K562 (cell line): ENCODE results near the gene ABLIM1. TPM values are rescaled to one million over a fixed set of nuclear protein-coding genes. Genes with fewer than 3 reads are reported as not detected.

Experiments used
- ATAC-seq: fragments of 200-7000 bp; cut with Tn5 transposase; 3 replicates; pipeline ENCODE4 v1.9.1; 2020; ENCODE audit warnings: moderate library complexity
- BruUV-seq: library from RNA; stranded (reverse); fragments of 400-500 nt; replicated peaks from 2 replicates; lab custom pipeline; 2021; lab: Mats Ljungman, UMichigan
- CTCF ChIA-PET: fragments of 300-600 bp; formaldehyde crosslinking; extraction: SDS; loops from one replicate; lab custom pipeline; 2021; ENCODE audit warnings: low intra/inter-chr PET ratio; lab: Yijun Ruan, JAX
- POLR2A ChIA-PET: fragments of 300-600, 350-650 bp; sonication (Branson Sonifier 250); formaldehyde crosslinking; extraction: SDS; loops from one replicate; lab custom pipeline; 2021; ENCODE audit warnings: antibody characterized with exemption, inconsistent platforms; lab: Yijun Ruan, JAX
- DNase-seq, 4 experiments: peaks; one replicate each; pipeline versions ENCODE4 v3.0.0 to v3.0.0-alpha.2; 2011 to 2018; ENCODE audit warnings: low spot score in 3 of 4, mixed read lengths in 3 of 4; ENCODE audit errors: extremely low read depth in 1 of 4
- FAIRE-seq: peaks from 2 replicates; lab custom pipeline; 2011; peaks lifted over from hg19 to GRCh38; lab: Jason Lieb, UNC
- H2AFZ ChIP-seq: 2 replicates; pipeline ENCODE4 v1.6.0; 2011; ENCODE audit warnings: low read depth, low read length, control low read depth, inconsistent platforms
- H3K27ac ChIP-seq: fragments of 200-600 bp; 3 replicates; pipeline ENCODE4 v1.8.0; 2011; ENCODE audit warnings: low read depth, mild to moderate bottlenecking, control low read depth, inconsistent platforms, low read length, moderate library complexity, mixed read lengths; ENCODE audit errors: extremely low read depth
- H3K27me3 ChIP-seq, 2 experiments: fragments of 300-600 bp in 1 of 2; 2 replicates in 1 of 2; 3 replicates in 1 of 2; pipeline versions ENCODE4 v1.6.0 to v1.8.0; 2011; ENCODE audit warnings: inconsistent platforms in 2 of 2, low read length in 2 of 2, mild to moderate bottlenecking in 1 of 2, mixed read lengths in 1 of 2, moderate library complexity in 1 of 2; ENCODE audit not compliant: control insufficient read depth in 2 of 2, insufficient read depth in 2 of 2
- H3K36me3 ChIP-seq: fragments of 300-600 bp; 3 replicates; pipeline ENCODE4 v1.8.0; 2011; ENCODE audit warnings: mild to moderate bottlenecking, low read length, inconsistent platforms; ENCODE audit not compliant: control insufficient read depth, insufficient read depth
- H3K4me1 ChIP-seq, 2 experiments: fragments of 200-600 bp in 1 of 2; replicated peaks in 1 of 2; 2 replicates in 1 of 2; 3 replicates in 1 of 2; pipeline versions ENCODE4 v1.5.1 to v1.8.0; 2011; ENCODE audit warnings: inconsistent platforms in 2 of 2, low read length in 2 of 2, mild to moderate bottlenecking in 1 of 2, mixed read lengths in 1 of 2, moderate library complexity in 1 of 2; ENCODE audit not compliant: control insufficient read depth in 2 of 2, insufficient read depth in 2 of 2
- H3K4me2 ChIP-seq: 2 replicates; pipeline ENCODE4 v1.6.1; 2011; ENCODE audit warnings: low read length, control low read depth, inconsistent platforms, mixed read lengths; ENCODE audit not compliant: insufficient read depth
- H3K4me3 ChIP-seq: fragments of 200-600 bp; sonication (generic), shearing (Covaris generic); 2 replicates; pipeline ENCODE4 v1.5.1; 2016; ENCODE audit warnings: control low read depth, inconsistent platforms
- H3K79me2 ChIP-seq: fragments of 200-600 bp; 3 replicates; pipeline ENCODE4 v1.8.0; 2011; ENCODE audit warnings: low read length, inconsistent platforms; ENCODE audit not compliant: control insufficient read depth, insufficient read depth
- H3K9ac ChIP-seq, 2 experiments: 2 replicates each; pipeline versions ENCODE4 v1.6.0 to v1.6.1; 2011; ENCODE audit warnings: low read depth in 2 of 2, low read length in 2 of 2, control low read depth in 1 of 2, inconsistent platforms in 1 of 2, mild to moderate bottlenecking in 1 of 2, mixed read lengths in 1 of 2; ENCODE audit not compliant: insufficient read depth in 1 of 2
- H3K9me1 ChIP-seq: one replicate; pipeline ENCODE4 v1.6.0; 2011; ENCODE audit warnings: inconsistent platforms, mild to moderate bottlenecking, low read length, moderate library complexity; ENCODE audit not compliant: control insufficient read depth, insufficient read depth
- H3K9me3 ChIP-seq: replicated peaks from 2 replicates; pipeline ENCODE4 v1.5.1; 2011; ENCODE audit warnings: low read depth, low read length, inconsistent platforms; ENCODE audit not compliant: control insufficient read depth, insufficient read depth
- H4K20me1 ChIP-seq: replicated peaks from 2 replicates; pipeline ENCODE4 v1.6.1; 2011; ENCODE audit warnings: low read length, inconsistent platforms, mixed read lengths; ENCODE audit not compliant: control insufficient read depth, insufficient read depth
- FUS ChIP-seq: fragments of 200-400 bp; formaldehyde crosslinking; optimal IDR thresholded peaks from 2 replicates; pipeline ENCODE3; 2017; ENCODE audit warnings: low read depth, low read length
- RFX5 ChIP-seq: IDR thresholded peaks from 2 replicates; pipeline ENCODE4 v1.6.1; 2011; ENCODE audit warnings: low read depth, mild to moderate bottlenecking, improper control_type of control experiment, low read length
- TCF3 ChIP-seq: sonication (generic); formaldehyde crosslinking; IDR thresholded peaks from 2 replicates; pipeline ENCODE4 v1.4.0; 2020; ENCODE audit warnings: mild to moderate bottlenecking, missing genetic modification reagents
- TCF7 ChIP-seq: sonication (generic); IDR thresholded peaks from 2 replicates; pipeline ENCODE4 v1.6.1; 2016; ENCODE audit warnings: antibody characterized with exemption, borderline replicate concordance
- TFE3 ChIP-seq: fragments of 450-650 bp; formaldehyde crosslinking; IDR thresholded peaks from 2 replicates; pipeline ENCODE4 v1.4.0; 2020; ENCODE audit warnings: mild to moderate bottlenecking, mixed read lengths
- ZBTB26 ChIP-seq: fragments of 450-650 bp; formaldehyde crosslinking; IDR thresholded peaks from 2 replicates; pipeline ENCODE4 v1.4.0; 2022; ENCODE audit warnings: missing genetic modification characterization
- ZNF57 ChIP-seq: fragments of 450-650 bp; formaldehyde crosslinking; IDR thresholded peaks from 2 replicates; pipeline ENCODE4 v1.4.0; 2020; ENCODE audit warnings: mild to moderate bottlenecking, moderate library complexity
- WGBS: fragments of 100-300 bp; shearing (Covaris generic); methylation state at CpG from one replicate; pipeline ENCODE4 v1.1.6; 2016; ENCODE audit warnings: low coverage, mixed read lengths; ENCODE audit not compliant: insufficient coverage; ENCODE audit errors: missing lambda C conversion rate; 5-methylcytosine and 5-hydroxymethylcytosine counted together
- in situ Hi-C: fragments of 300-500 bp; cut with MboI; formaldehyde crosslinking; loops from 4 replicates; pipeline ENCODE4 v1.15.0; 2018; ENCODE audit warnings: inconsistent platforms, mixed read lengths
- intact Hi-C: fragments of 100-400 bp; cut with micrococcal nuclease; formaldehyde crosslinking; loops from 2 replicates; pipeline ENCODE4 v1.14.2; 2022
- polyA plus RNA-seq, 8 experiments: library from polyadenylated mRNA; depleted of rRNA in 4 of 8; stranded (reverse) in 5 of 8; unstranded in 3 of 8; fragments of >200 nt; fragmentation: Nextera tagmentation in 2 of 8; fragmentation: Illumina TruSeq in 1 of 8; extraction: Ambion mirVana in 2 of 8; extraction: Trizol in 1 of 8; gene quantifications; 2 replicates each; pipeline versions ENCODE4 v1.2.1 to v1.2.3, GENCODE V29; 2011 to 2014; ENCODE audit warnings: inconsistent platforms in 1 of 8, missing spikeins in 1 of 8
- total RNA-seq, 7 experiments: library from RNA; depleted of rRNA in 6 of 7; stranded (reverse); fragments of >200 nt in 6 of 7; fragmentation: Illumina TruSeq in 2 of 7; extraction: Trizol in 2 of 7; gene quantifications; 2 replicates each; pipeline versions ENCODE4 v1.2.1 to v1.2.3, GENCODE V29; 2011 to 2021; ENCODE audit warnings: low replicate concordance in 1 of 7

ABLIM1 gene
- total and polyA plus RNA-seq, 9 of the 15 experiments (the other 6 are each of a cell fraction or from before 2014, with no cell fraction given) = 0.07 to 0.49 (median 0.14) TPM; not detected in 6

DNA sequence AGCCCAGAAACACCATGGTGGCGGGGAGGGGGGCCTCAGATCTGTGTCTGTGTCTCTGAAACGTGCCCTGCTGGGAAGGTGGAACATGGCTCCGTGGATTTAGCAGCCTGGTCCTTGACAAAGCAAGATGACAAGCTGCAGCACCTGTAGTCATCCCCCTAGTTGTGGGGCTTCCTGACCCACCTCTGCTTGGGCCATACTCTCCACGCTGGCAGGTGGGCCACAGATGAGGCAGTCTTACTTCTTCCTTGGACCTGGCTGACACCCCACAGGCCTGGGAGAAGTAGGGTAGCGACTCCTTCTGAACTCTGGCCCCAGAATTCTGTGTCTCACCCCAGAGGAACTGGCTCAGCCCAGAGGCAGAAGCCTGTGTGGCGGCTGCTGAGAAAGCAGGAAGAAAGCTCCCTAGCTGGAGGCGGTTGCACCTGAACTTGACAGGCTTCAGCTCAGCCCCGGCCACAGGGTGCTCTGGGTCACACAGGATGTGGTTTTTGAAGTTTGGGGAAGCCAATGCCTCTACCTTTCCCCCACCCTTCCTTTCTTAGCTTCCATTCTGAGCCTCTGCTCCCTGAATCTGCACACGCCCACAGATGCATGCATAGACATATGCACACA is 113.9 kb downstream of the ABLIM1 start (continued):
- TF ChIP-seq ZBTB26 (CRISPR knock-in tag) = no peak
- no peak for TF ChIP-seq RFX5
- TF ChIP-seq FUS = no peak
- TF ChIP-seq ZNF57 (CRISPR knock-in tag) = no peak
- TF ChIP-seq, all 486 proteins: peak for 0

- Histone ChIP-seq H3K4me2 (no peak overlapping the region), H3K4me3 (no peak overlapping the region), H3K9me1 (no peaks in the 10 kb centered on the region)
- in situ Hi-C loops = loop anchor here (10.0 kb wide), 1 partner anchor 151 kb away; no protein-coding TSS in a partner anchor
- TF ChIP-seq TFE3 (0 out of 2 replicates have a peak, but pooled peaks have one; percentile 16), TCF3 (CRISPR knock-in tag) (no peak), TCF7 (no peak)
- TF ChIP-seq, all 486 proteins: peak for 1
- WGBS = 0% methylated on average over 8 of the region's 8 CpGs
- H3K27me3 ChIP-seq = no peaks in the 10 kb centered on the region; a peak in 2 of 5 replicates
- no peak overlapping the region for H3K27ac ChIP-seq
- H3K79me2 ChIP-seq = no peaks in the 10 kb centered on the region
- no peaks in the 10 kb centered on the region for H4K20me1 ChIP-seq
- CTCF ChIA-PET = no interaction called here
- no peak overlapping the region for H2AFZ ChIP-seq
- no peak for ATAC-seq
- no peaks in the 10 kb centered on the region for H3K9me3 ChIP-seq
- no peak overlapping the region for H3K9ac ChIP-seq
- DNase-seq = no peak
- H3K4me1 ChIP-seq = no peaks in the 10 kb centered on the region
- no peaks in the 10 kb centered on the region for H3K36me3 ChIP-seq
- intact Hi-C loops = no loop called here
- BruUV-seq = no TSS peak
- POLR2A ChIA-PET = interaction anchor here (0.7 to 1.0 kb wide), 2 partner anchors 10 to 16 kb away, joined by 3 read pairs; no protein-coding TSS in a partner anchor
- no peak for FAIRE-seq
Measured at GRCh38 chr10:114543456-114543855, 114.6 kb downstream of the ABLIM1 start.
